ENCODE results near the gene NPAS3. TPM values are rescaled to one million over a fixed set of nuclear protein-coding genes. Genes with fewer than 3 reads are reported as not detected.

The NPAS3 gene
- total RNA-seq, 1 donor from 2014 or later: 0.93 TPM

- peak; percentile 22 for DNase-seq (ENCODE audit: extremely low read depth, low read depth, low spot score)
Measured at GRCh38 chr14:32940066-32940651, 1.5 kb downstream of the NPAS3 start.

- DNase-seq (ENCODE audit: extremely low read depth, low read depth, low spot score): no peak
Measured at GRCh38 chr14:32940711-32941667, 2.3 kb downstream of the NPAS3 start.

DNA sequence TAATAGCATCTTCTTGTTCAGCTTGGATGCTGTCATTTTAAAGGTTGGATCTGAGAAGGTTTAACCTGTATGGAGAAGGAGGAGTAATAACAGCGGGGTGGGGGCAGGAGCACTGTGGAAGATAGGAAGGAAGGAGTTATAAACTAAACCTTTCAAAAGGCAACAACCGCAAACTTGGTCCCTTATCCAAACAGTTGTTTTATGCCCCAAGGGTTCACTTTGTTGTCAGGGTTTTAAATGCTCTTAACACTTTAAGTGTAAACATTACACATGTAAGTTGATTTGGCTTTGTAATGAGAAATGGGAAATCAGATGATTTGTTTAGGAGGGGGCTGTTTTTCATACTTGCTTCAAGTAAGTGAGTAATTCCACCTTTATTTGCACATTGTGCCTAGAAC lies 3.0 kb downstream of the NPAS3 start:
- no peak for DNase-seq (ENCODE audit: extremely low read depth, low read depth, low spot score)

GRCh38 chr14:32947081-32947480 lies 8.4 kb downstream of the NPAS3 start:
- no peak for DNase-seq (ENCODE audit: extremely low read depth, low read depth, low spot score)

DNA sequence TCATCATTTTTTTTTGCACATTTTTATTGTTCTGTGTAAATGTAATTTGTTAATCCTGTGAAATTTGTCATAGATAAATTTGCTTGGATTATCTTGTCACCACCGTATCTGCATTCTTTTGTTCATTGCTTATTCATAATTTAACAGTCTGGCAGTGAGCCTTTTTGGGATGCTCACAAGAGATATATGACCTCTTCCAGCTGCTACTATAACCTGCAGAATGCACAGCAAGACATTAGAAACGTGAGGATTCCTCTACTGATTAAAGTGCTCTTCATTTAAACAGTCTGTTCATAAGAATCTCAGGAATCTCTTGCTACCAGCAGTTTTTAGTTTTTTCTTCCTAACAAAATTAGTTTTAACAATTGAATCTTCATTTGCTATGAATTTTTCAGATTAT lies 9.1 kb downstream of the NPAS3 start:
- no peak for DNase-seq (ENCODE audit: extremely low read depth, low read depth, low spot score)

- DNase-seq (ENCODE audit: extremely low read depth, low read depth, low spot score): no peak
Measured at GRCh38 chr14:32950584-32950983, 11.9 kb downstream of the NPAS3 start.

DNA sequence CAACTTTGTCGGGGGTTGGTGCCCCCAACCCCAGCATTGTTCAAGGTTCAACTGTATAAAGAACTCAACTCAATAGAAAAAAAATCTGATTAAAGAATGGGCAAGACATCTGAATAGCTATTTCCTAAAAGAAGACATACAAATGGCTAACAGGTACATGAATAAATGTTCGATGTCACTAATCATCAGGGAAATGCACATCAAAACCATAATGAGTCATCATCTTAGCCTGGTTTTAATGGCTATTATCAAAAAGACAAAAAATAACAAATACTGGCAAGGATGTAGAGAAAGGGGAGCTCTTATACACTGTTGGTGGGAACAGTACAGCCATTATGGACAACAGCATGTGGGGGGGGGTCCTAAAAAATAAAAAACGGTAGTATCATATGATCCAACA lies 28.7 kb downstream of the NPAS3 start:
- DNase-seq (ENCODE audit: extremely low read depth, low read depth, low spot score): no peak

- no peak for DNase-seq (ENCODE audit: extremely low read depth, low read depth, low spot score)
Measured at GRCh38 chr14:32968972-32969544, 30.4 kb downstream of the NPAS3 start.

DNA sequence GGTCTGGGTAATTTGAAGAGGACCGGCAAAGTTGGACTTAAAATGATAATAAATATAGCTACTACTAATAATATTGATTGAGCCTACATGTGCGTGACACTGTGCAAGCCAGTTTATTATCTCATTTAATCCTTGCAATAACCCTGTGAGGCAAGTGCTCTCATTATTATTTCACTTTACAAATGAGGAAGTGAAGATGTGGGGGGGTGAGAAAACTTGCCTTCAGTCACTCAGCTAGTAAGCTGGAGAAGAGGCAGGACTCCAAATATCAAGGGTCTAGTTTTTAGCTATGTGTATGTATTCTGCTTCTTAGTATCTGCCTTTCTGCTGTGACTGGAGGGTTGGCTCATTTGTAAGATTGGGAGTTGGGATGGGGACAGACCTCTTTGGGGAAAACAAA lies 39.2 kb downstream of the NPAS3 start:
- no peak for DNase-seq (ENCODE audit: extremely low read depth, low read depth, low spot score)

GRCh38 chr14:32978691-32979255 lies 40.1 kb downstream of the NPAS3 start:
- no peak for DNase-seq (ENCODE audit: extremely low read depth, low read depth, low spot score)

- no peak for DNase-seq (ENCODE audit: extremely low read depth, low read depth, low spot score)
Measured at GRCh38 chr14:32980178-32980901, 41.7 kb downstream of the NPAS3 start.

GRCh38 chr14:32980902-32981501 lies 42.3 kb downstream of the NPAS3 start:
- no peak for DNase-seq (ENCODE audit: extremely low read depth, low read depth, low spot score)

DNA sequence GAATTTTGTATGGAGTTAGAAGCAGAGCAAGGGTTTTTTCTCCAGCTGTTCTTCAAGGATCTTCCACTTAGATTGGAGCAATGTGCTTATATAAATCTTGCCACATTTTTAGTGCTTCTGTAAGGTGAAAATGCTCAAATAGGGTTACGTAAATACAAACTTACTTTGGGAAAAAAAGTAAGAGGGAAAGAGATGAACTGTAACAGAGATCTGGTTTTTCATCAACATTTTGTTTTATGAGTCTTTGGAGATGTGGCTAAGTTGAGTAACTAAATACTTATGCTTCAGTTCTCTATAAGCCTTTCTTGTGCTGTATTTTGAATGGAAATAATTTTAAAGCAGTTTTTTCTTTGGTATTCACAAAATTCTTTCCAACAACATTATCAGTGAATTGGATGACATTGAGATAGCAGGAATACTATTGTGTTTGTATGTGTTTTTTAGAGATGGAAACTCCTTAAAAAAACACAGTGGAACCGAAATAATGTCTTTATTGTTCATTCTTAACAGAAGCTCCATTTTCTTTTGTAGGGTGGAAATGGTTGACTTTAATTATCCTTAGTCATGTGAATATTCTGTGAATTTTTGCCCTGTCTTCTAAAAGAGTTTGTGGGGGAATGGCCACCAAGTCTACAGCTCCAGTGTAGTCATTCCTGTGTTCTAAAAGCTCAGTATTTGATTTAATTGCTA lies 45.7 kb downstream of the NPAS3 start:
- no peak for DNase-seq (ENCODE audit: extremely low read depth, low read depth, low spot score)

DNA sequence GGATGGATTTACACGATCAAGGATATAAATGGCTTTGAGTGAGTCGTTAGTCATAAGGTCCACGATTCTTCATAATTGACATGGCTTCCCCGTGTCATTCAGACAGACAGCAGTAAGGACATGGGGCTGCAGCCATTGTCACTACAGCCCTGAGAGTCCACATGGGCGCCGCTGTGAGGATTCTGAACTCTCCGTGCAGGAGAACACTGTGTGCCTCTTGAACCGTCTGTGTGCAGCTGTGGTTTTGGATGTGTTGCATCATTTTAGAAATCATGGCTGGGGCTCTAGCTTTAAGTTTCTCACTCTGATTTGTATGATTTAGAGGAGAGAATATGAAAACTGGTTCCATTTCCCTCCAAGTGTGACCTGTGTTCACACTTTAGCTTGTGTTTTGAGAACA lies 47.2 kb downstream of the NPAS3 start:
- no peak for DNase-seq (ENCODE audit: extremely low read depth, low read depth, low spot score)

GRCh38 chr14:32986791-32987540 lies 48.3 kb downstream of the NPAS3 start:
- no peak for DNase-seq (ENCODE audit: extremely low read depth, low read depth, low spot score)

- DNase-seq (ENCODE audit: extremely low read depth, low read depth, low spot score): no peak
Measured at GRCh38 chr14:32991691-32992090, 53.0 kb downstream of the NPAS3 start.

GRCh38 chr14:32993921-32994320 lies 55.2 kb downstream of the NPAS3 start:
- no peak for DNase-seq (ENCODE audit: extremely low read depth, low read depth, low spot score)

- no peak for DNase-seq (ENCODE audit: extremely low read depth, low read depth, low spot score)
Measured at GRCh38 chr14:32996343-32996742, 57.7 kb downstream of the NPAS3 start.

DNA sequence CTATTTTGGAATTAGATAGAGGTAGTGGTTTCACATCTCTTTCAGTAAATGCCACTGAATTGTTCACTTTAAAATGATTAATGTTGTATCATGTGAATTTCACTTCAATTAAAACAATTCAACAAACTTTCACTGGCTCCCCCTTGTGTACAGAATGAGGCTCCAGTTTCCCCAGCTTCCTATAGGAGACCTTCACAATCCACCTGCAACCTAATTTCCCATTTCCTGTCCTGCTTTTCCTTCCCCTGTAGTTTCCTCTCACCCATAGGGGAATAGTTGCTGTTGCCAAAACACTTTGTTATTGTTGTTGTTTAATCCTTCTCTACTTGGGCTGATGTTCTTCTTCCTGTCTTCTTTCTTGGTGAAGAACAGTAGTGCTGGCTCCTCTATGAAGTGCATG lies 59.8 kb downstream of the NPAS3 start:
- no peak for DNase-seq (ENCODE audit: extremely low read depth, low read depth, low spot score)
